PC-9 (cell line): ENCODE results near the gene RAD23A. TPM values are rescaled to one million over a fixed set of nuclear protein-coding genes. Genes with fewer than 3 reads are reported as not detected.

ENCODE experiments used
- BruUV-seq: library from RNA; stranded (reverse); fragments of 400-500 nt; replicated peaks from 2 replicates; lab custom pipeline; 2021; lab: Mats Ljungman, UMichigan
- CTCF ChIA-PET: fragments of 300-600 bp; sonication (Branson Sonifier 250); formaldehyde crosslinking; loops from one replicate; lab custom pipeline; 2022; ENCODE audit warnings: antibody characterized with exemption; lab: Charles Lee
- POLR2A ChIA-PET: fragments of 300-600 bp; sonication (Branson Sonifier 250); formaldehyde crosslinking; loops from one replicate; lab custom pipeline; 2022; ENCODE audit warnings: antibody characterized with exemption; ENCODE audit not compliant: unreplicated experiment; lab: Charles Lee
- DNase-seq, 2 experiments: peaks; one replicate each; pipeline versions ENCODE4 v3.0.0 to v3.0.0-alpha.2; 2015 to 2022; ENCODE audit warnings: mixed read lengths in 1 of 2
- H2AFZ ChIP-seq: fragments of 200-600 bp; sonication (generic); 2 replicates; pipeline ENCODE4 v1.8.1; 2017; ENCODE audit warnings: antibody characterized with exemption
- H3F3A ChIP-seq: fragments of 200-600 bp; sonication (generic); 2 replicates; pipeline ENCODE4 v1.8.1; 2017; ENCODE audit warnings: antibody characterized with exemption, mild to moderate bottlenecking, low read depth; ENCODE audit not compliant: insufficient read depth
- H3K27ac ChIP-seq: fragments of 200-600 bp; sonication (generic); 2 replicates; pipeline ENCODE4 v1.6.1; 2016; ENCODE audit warnings: mixed run types
- H3K27me3 ChIP-seq: fragments of 200-600 bp; sonication (generic); 2 replicates; pipeline ENCODE4 v1.6.1; 2016; ENCODE audit warnings: low read depth, mixed run types; ENCODE audit not compliant: insufficient read depth
- H3K36me3 ChIP-seq: fragments of 200-600 bp; sonication (generic); 2 replicates; pipeline ENCODE4 v1.6.1; 2016; ENCODE audit warnings: low read depth, mixed run types
- H3K4me1 ChIP-seq: fragments of 200-600 bp; sonication (generic); replicated peaks from 2 replicates; pipeline ENCODE4 v1.6.1; 2016; ENCODE audit warnings: mixed run types; ENCODE audit not compliant: insufficient read depth
- H3K4me2 ChIP-seq: fragments of 200-600 bp; sonication (generic); 2 replicates; pipeline ENCODE4 v1.6.1; 2017; ENCODE audit warnings: mixed run types
- H3K4me3 ChIP-seq: fragments of 200-600 bp; sonication (generic); 2 replicates; pipeline ENCODE4 v1.6.1; 2016; ENCODE audit warnings: mixed run types
- H3K79me2 ChIP-seq: fragments of 200-600 bp; sonication (generic); 2 replicates; pipeline ENCODE4 v1.6.1; 2017; ENCODE audit warnings: low read depth, mixed run types
- H3K9me2 ChIP-seq: fragments of 200-600 bp; sonication (generic); 2 replicates; pipeline ENCODE4 v1.8.1; 2017; ENCODE audit warnings: mild to moderate bottlenecking; ENCODE audit not compliant: insufficient read depth
- H3K9me3 ChIP-seq: fragments of 200-600 bp; sonication (generic); 2 replicates; pipeline ENCODE4 v1.8.1; 2016; ENCODE audit warnings: low read depth; ENCODE audit not compliant: insufficient read depth
- H4K20me1 ChIP-seq: fragments of 200-600 bp; sonication (generic); 2 replicates; pipeline ENCODE4 v1.8.1; 2017; ENCODE audit not compliant: insufficient read depth
- CTCF ChIP-seq: fragments of 200-600 bp; sonication (generic); conservative IDR thresholded peaks from 2 replicates; pipeline ENCODE4 v1.6.1; 2017; ENCODE audit warnings: mixed run types, antibody characterized with exemption, mild to moderate bottlenecking, moderate library complexity
- EZH2 ChIP-seq: fragments of 200-600 bp; sonication (generic); IDR thresholded peaks from 2 replicates; pipeline ENCODE4 v1.8.0; 2017; ENCODE audit warnings: antibody characterized with exemption, low read depth
- intact Hi-C: fragments of 100-400 bp; cut with micrococcal nuclease; formaldehyde crosslinking; loops from one replicate; pipeline ENCODE4 v1.10.0; 2022; ENCODE audit not compliant: unreplicated experiment
- total RNA-seq: library from RNA; stranded (reverse); gene quantifications from 2 replicates; pipeline ENCODE4 v1.2.3, GENCODE V29; 2021

RAD23A gene
- total RNA-seq, 1 experiment from 2014 or later: 186 TPM

GRCh38 chr19:12907166-12907565 is 38.5 kb upstream of the RAD23A start:
- Histone ChIP-seq H3K9me3 (no peaks in the 10 kb centered on the region), H3K79me2 (no peaks in the 10 kb centered on the region), H3K36me3 (no peaks in the 10 kb centered on the region), H4K20me1 (no peaks in the 10 kb centered on the region), H3K27ac (no peak overlapping the region), H3K4me2 (no peak overlapping the region), H3K4me3 (no peak overlapping the region), H2AFZ (no peak overlapping the region), H3F3A (peaks cover 10% of the 10 kb centered on the region), H3K4me1 (no peaks in the 10 kb centered on the region), H3K9me2 (no peaks in the 10 kb centered on the region), H3K27me3 (no peaks in the 10 kb centered on the region)
- ChIA-PET CTCF (no interaction called here), POLR2A (interaction anchor here (0.5 kb wide), 1 partner anchor 181 kb away, joined by 5 read pairs; no protein-coding TSS in a partner anchor)
- DNase-seq: no peak
- TF ChIP-seq CTCF (no peak), EZH2 (no peak)
- no TSS peak for BruUV-seq
- intact Hi-C loops: no loop called here

- no peaks in the 10 kb centered on the region for H3K4me1 ChIP-seq
- H4K20me1 ChIP-seq: no peaks in the 10 kb centered on the region
- H3K9me2 ChIP-seq: no peaks in the 10 kb centered on the region
- no peak for TF ChIP-seq EZH2
- no peak for TF ChIP-seq CTCF
- intact Hi-C loops: no loop called here
- no TSS peak for BruUV-seq
- H3K27me3 ChIP-seq: no peaks in the 10 kb centered on the region
- H3K9me3 ChIP-seq: no peaks in the 10 kb centered on the region
- H3K4me3 ChIP-seq: no peak overlapping the region
- POLR2A ChIA-PET: interaction anchor here (0.7 kb wide), 1 partner anchor 250 kb away, joined by 3 read pairs; no protein-coding TSS in a partner anchor
- no peak overlapping the region for H2AFZ ChIP-seq
- CTCF ChIA-PET: no interaction called here
- peaks cover 7% of the 10 kb centered on the region; the same call in 1 of the 2 replicates for H3F3A ChIP-seq
- no peak for DNase-seq
- no peaks in the 10 kb centered on the region for H3K79me2 ChIP-seq
- no peak overlapping the region for H3K4me2 ChIP-seq
- no peak overlapping the region for H3K27ac ChIP-seq
- H3K36me3 ChIP-seq: no peaks in the 10 kb centered on the region
These were observed 33.1 kb upstream of the RAD23A start for GRCh38 chr19:12912571-12912970.

- POLR2A ChIA-PET: interaction anchor here (0.6 kb wide), 1 partner anchor 23 kb away, joined by 3 read pairs; no protein-coding TSS in a partner anchor
- no peaks in the 10 kb centered on the region for H3K79me2 ChIP-seq
- intact Hi-C loops: no loop called here
- no peaks in the 10 kb centered on the region for H3K27me3 ChIP-seq
- no peak overlapping the region for H3K4me2 ChIP-seq
- TF ChIP-seq CTCF (no peak), EZH2 (no peak)
- H3K9me3 ChIP-seq: no peaks in the 10 kb centered on the region
- H3K4me3 ChIP-seq: no peak overlapping the region
- no peak for DNase-seq
- no peaks in the 10 kb centered on the region for H3K4me1 ChIP-seq
- CTCF ChIA-PET: no interaction called here
- peaks cover 7% of the 10 kb centered on the region; the same call in 1 of the 2 replicates for H3F3A ChIP-seq
- H2AFZ ChIP-seq: no peak overlapping the region
- no peaks in the 10 kb centered on the region for H3K36me3 ChIP-seq
- BruUV-seq: no TSS peak
- H3K9me2 ChIP-seq: no peaks in the 10 kb centered on the region
- H3K27ac ChIP-seq: no peak overlapping the region
- H4K20me1 ChIP-seq: no peaks in the 10 kb centered on the region
These were observed 32.6 kb upstream of the RAD23A start for GRCh38 chr19:12913011-12913561.
